ENCODE measurements around the gene ABLIM1. TPM values are rescaled to one million over a fixed set of nuclear protein-coding genes. Genes with fewer than 3 reads are reported as not detected.

The ABLIM1 gene
- total RNA-seq, 1 experiment from 2014 or later, result 274 TPM

DNA sequence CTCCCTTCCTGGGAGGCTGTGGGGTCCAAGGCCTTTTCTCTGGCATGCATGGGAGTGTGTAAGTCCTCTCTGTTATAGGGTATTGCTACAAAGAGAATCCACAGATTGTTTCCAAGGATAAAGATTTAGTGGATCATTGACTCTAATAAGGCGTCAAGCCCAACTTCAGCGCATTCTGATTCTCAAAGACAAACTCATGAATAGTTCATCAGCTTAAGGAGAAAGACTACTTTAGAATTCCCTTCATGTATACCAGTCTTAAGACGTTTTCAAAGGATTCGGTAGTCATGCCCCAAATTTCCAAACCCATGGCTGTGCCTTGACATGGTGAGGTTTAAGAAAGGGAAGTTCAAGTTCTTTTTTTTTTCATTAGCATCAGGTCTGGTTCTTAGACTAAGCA, 46.6 kb upstream of the ABLIM1 start:
- Histone ChIP-seq H3K27ac (ENCODE audit: low read length) (peak overlapping the region; percentile 100), H3K4me1 (ENCODE audit: control insufficient read depth, insufficient read depth, low read length) (peaks cover 70% of the 10 kb centered on the region), H3K27me3 (ENCODE audit: control insufficient read depth, insufficient read depth, low read length) (no peaks in the 10 kb centered on the region), H3K36me3 (ENCODE audit: control insufficient read depth, insufficient read depth, low read length) (no peaks in the 10 kb centered on the region), H3K9me3 (ENCODE audit: control insufficient read depth, insufficient read depth, low read depth, low read length) (peaks cover 12% of the 10 kb centered on the region; the same call in 1 of the 2 replicates), H3K4me3 (ENCODE audit: low read depth in 2 of 2, low read length in 2 of 2) (no peak overlapping the region)
- in situ Hi-C loops (cut with HindIII; ENCODE audit: low pct_unique_long_range_greater_than_20kb, low sequenced_read_pairs) (no loop called here), intact Hi-C loops (cut with micrococcal nuclease; ENCODE audit: unreplicated experiment) (loop anchor here (5.0 kb wide), 3 partner anchors 63 to 232 kb away; no protein-coding TSS in a partner anchor)
- no peak for DNase-seq (ENCODE audit: low read depth, low spot score)
- no peak for ATAC-seq
- POLR2A ChIA-PET, result interaction anchor here (0.7 kb wide), 2 partner anchors 73 to 281 kb away, joined by 3 to 13 read pairs; no protein-coding TSS in a partner anchor
- no TSS peak for BruUV-seq (replicated peaks)
- CTCF ChIA-PET, result interaction anchor here (0.6 to 1.0 kb wide), 3 partner anchors 41 to 184 kb away, joined by 3 to 9 read pairs (median 4); no protein-coding TSS in a partner anchor
- TF ChIP-seq CTCF (IDR thresholded peaks at IDR 0.05) (no peak), TCF7L2 (IDR thresholded peaks at IDR 0.05; ENCODE audit: low read depth, low read length) (no peak), SIN3A (IDR thresholded peaks at IDR 0.05; ENCODE audit: borderline replicate concordance, insufficient read depth, low read depth, low read length) (no peak), POLR2AphosphoS5 (IDR thresholded peaks at IDR 0.05; ENCODE audit: low read depth, low read length) (no peak)
- TF ChIP-seq, protein P1, sequence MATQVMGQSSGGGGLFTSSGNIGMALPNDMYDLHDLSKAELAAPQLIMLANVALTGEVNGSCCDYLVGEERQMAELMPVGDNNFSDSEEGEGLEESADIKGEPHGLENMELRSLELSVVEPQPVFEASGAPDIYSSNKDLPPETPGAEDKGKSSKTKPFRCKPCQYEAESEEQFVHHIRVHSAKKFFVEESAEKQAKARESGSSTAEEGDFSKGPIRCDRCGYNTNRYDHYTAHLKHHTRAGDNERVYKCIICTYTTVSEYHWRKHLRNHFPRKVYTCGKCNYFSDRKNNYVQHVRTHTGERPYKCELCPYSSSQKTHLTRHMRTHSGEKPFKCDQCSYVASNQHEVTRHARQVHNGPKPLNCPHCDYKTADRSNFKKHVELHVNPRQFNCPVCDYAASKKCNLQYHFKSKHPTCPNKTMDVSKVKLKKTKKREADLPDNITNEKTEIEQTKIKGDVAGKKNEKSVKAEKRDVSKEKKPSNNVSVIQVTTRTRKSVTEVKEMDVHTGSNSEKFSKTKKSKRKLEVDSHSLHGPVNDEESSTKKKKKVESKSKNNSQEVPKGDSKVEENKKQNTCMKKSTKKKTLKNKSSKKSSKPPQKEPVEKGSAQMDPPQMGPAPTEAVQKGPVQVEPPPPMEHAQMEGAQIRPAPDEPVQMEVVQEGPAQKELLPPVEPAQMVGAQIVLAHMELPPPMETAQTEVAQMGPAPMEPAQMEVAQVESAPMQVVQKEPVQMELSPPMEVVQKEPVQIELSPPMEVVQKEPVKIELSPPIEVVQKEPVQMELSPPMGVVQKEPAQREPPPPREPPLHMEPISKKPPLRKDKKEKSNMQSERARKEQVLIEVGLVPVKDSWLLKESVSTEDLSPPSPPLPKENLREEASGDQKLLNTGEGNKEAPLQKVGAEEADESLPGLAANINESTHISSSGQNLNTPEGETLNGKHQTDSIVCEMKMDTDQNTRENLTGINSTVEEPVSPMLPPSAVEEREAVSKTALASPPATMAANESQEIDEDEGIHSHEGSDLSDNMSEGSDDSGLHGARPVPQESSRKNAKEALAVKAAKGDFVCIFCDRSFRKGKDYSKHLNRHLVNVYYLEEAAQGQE (IDR thresholded peaks at IDR 0.05; ENCODE audit: insufficient read depth in 1 of 2, low read depth in 2 of 2, low read length in 1 of 2), result no peak

GRCh38 chr10:114703377-114704107, 45.5 kb upstream of the ABLIM1 start:
- Histone ChIP-seq H3K27me3 (ENCODE audit: control insufficient read depth, insufficient read depth, low read length) (no peaks in the 10 kb centered on the region), H3K36me3 (ENCODE audit: control insufficient read depth, insufficient read depth, low read length) (no peaks in the 10 kb centered on the region), H3K27ac (ENCODE audit: low read length) (peak overlapping the region; percentile 100), H3K9me3 (ENCODE audit: control insufficient read depth, insufficient read depth, low read depth, low read length) (peaks cover 12% of the 10 kb centered on the region; the same call in 1 of the 2 replicates), H3K4me3 (ENCODE audit: low read depth in 2 of 2, low read length in 2 of 2) (no peak overlapping the region), H3K4me1 (ENCODE audit: control insufficient read depth, insufficient read depth, low read length) (peaks cover 68% of the 10 kb centered on the region)
- TF ChIP-seq SIN3A (IDR thresholded peaks at IDR 0.05; ENCODE audit: borderline replicate concordance, insufficient read depth, low read depth, low read length), result no peak
- TF ChIP-seq POLR2AphosphoS5 (IDR thresholded peaks at IDR 0.05; ENCODE audit: low read depth, low read length), result no peak
- TF ChIP-seq, protein P1 (IDR thresholded peaks at IDR 0.05; ENCODE audit: insufficient read depth in 1 of 2, low read depth in 2 of 2, low read length in 1 of 2), result no peak
- TF ChIP-seq TCF7L2 (IDR thresholded peaks at IDR 0.05; ENCODE audit: low read depth, low read length), result 0 out of 2 replicates have a peak, but pooled peaks have one; percentile 20
- TF ChIP-seq CTCF (IDR thresholded peaks at IDR 0.05), result peak; percentile 91
- no TSS peak for BruUV-seq (replicated peaks)
- CTCF ChIA-PET, result interaction anchor here (0.6 to 1.7 kb wide), 7 partner anchors 13 to 232 kb away, joined by 3 to 8 read pairs (median 5); no protein-coding TSS in a partner anchor
- in situ Hi-C loops (cut with HindIII; ENCODE audit: low pct_unique_long_range_greater_than_20kb, low sequenced_read_pairs), result no loop called here
- peak; percentile 66 for ATAC-seq
- POLR2A ChIA-PET, result interaction anchor here (0.7 to 1.0 kb wide), 2 partner anchors 19 to 280 kb away, joined by 3 to 13 read pairs; no protein-coding TSS in a partner anchor
- intact Hi-C loops (cut with micrococcal nuclease; ENCODE audit: unreplicated experiment), result loop anchor here (5.0 kb wide), 2 partner anchors 151 to 231 kb away; no protein-coding TSS in a partner anchor
- no peak for DNase-seq (ENCODE audit: low read depth, low spot score)

All from Panc1 (cell line).